SU-DHL-6 (cell line): Measurements from ENCODE around the gene PSTPIP1.

Experiments
- H2AFZ ChIP-seq: fragments of 200-600 bp; sonication (generic); 2 replicates; pipeline ENCODE4 v1.6.1; 2014; ENCODE audit warnings: low read depth, mild to moderate bottlenecking, moderate library complexity, mixed read lengths, antibody characterized with exemption, low read length; ENCODE audit not compliant: severe bottlenecking
- H3F3A ChIP-seq: fragments of 200-600 bp; shearing (Covaris generic); 2 replicates; pipeline ENCODE4 v1.6.0; 2016; ENCODE audit warnings: antibody characterized with exemption, mild to moderate bottlenecking; ENCODE audit not compliant: insufficient read depth
- H3K27ac ChIP-seq: fragments of 200-600 bp; sonication (generic); 2 replicates; pipeline ENCODE4 v1.5.1; 2016; ENCODE audit warnings: low read depth, mild to moderate bottlenecking, low read length, moderate library complexity, mixed read lengths
- H3K27me3 ChIP-seq: fragments of 200-600 bp; sonication (generic), shearing (Covaris generic); 2 replicates; pipeline ENCODE4 v1.6.0; 2014; ENCODE audit warnings: mild to moderate bottlenecking, low read length
- H3K36me3 ChIP-seq: fragments of 200-600 bp; sonication (generic); 2 replicates; pipeline ENCODE4 v1.6.1; 2014; ENCODE audit warnings: mild to moderate bottlenecking, low read length, mixed read lengths
- H3K4me2 ChIP-seq: fragments of 300-600, 200-600 bp; shearing (Covaris generic), sonication (generic); 2 replicates; pipeline ENCODE4 v1.6.0; 2014; ENCODE audit warnings: low read length, low read depth, mild to moderate bottlenecking; ENCODE audit not compliant: poor library complexity, severe bottlenecking
- H3K4me3 ChIP-seq: fragments of 200-600 bp; sonication (generic); 2 replicates; pipeline ENCODE4 v1.5.1; 2014; ENCODE audit warnings: antibody characterized with exemption, low read length, mild to moderate bottlenecking, mixed read lengths; ENCODE audit not compliant: insufficient read depth, poor library complexity, severe bottlenecking
- H3K79me2 ChIP-seq: fragments of 200-600 bp; sonication (generic); 2 replicates; pipeline ENCODE4 v1.6.1; 2014; ENCODE audit warnings: mild to moderate bottlenecking, low read length, moderate library complexity; ENCODE audit not compliant: insufficient read depth
- H3K9ac ChIP-seq: fragments of 200-600 bp; sonication (generic); 2 replicates; pipeline ENCODE4 v1.7.0; 2014; ENCODE audit warnings: mild to moderate bottlenecking, low read length
- H3K9me2 ChIP-seq: fragments of 200-600 bp; sonication (generic); replicated peaks from 2 replicates; pipeline ENCODE4 v1.6.1; 2014; ENCODE audit warnings: low read length; ENCODE audit not compliant: insufficient read depth
- H3K9me3 ChIP-seq: fragments of 200-600 bp; sonication (generic); 2 replicates; pipeline ENCODE4 v1.6.1; 2014; ENCODE audit warnings: low read length, mixed read lengths; ENCODE audit not compliant: insufficient read depth
- H4K20me1 ChIP-seq: fragments of 200-600 bp; sonication (generic); 2 replicates; pipeline ENCODE4 v1.6.1; 2014; ENCODE audit warnings: low read depth, mild to moderate bottlenecking, antibody characterized with exemption, low read length, moderate library complexity, mixed read lengths
- EZH2phosphoT487 ChIP-seq: fragments of 200-600 bp; sonication (generic), shearing (Covaris generic); conservative IDR thresholded peaks from 2 replicates; pipeline ENCODE4 v1.6.1; 2018; ENCODE audit warnings: mild to moderate bottlenecking, antibody characterized with exemption, low read length, moderate library complexity, mixed read lengths
- TF ChIP-seq, protein P1 (sequence below): fragments of 200-600 bp; sonication (generic); IDR thresholded peaks from one replicate; pipeline ENCODE4 v1.5.1; 2017; ENCODE audit warnings: antibody characterized with exemption, mild to moderate bottlenecking, low read length, moderate library complexity; ENCODE audit not compliant: insufficient read depth, poor library complexity, severe bottlenecking

The PSTPIP1 gene

DNA sequence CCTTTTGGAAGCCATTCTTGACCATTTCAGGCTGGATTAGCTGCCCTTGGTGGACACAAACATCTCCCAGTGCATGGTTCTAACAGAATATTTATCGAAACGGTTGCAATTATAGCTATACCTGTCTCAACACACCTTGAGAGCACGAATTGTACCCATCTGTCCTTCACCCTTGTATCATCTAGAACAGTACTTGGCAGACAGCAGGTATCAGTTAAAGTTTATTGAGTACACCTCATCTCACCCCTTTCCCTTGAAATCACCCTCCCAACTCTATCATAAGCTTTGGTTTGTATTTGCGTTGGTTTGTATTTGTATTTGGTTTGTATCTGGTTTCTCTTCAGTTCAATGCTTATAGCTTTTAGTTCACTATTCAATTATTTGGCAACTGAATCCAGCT lies 63.5 kb downstream of the PSTPIP1 start:
- Histone ChIP-seq H3K4me3 (no peak overlapping the region), H3K9me2 (no peaks in the 10 kb centered on the region), H3K36me3 (no peaks in the 10 kb centered on the region), H3K9ac (no peak overlapping the region), H3K4me2 (no peak overlapping the region), H3K79me2 (no peaks in the 10 kb centered on the region), H4K20me1 (0 out of 2 replicates have a peak, but pooled peaks cover under 1% of the 10 kb centered on the region), H2AFZ (no peak overlapping the region), H3K27ac (no peak overlapping the region), H3K9me3 (no peaks in the 10 kb centered on the region), H3K27me3 (no peaks in the 10 kb centered on the region), H3F3A (no peaks in the 10 kb centered on the region)
- no peak for TF ChIP-seq EZH2phosphoT487
- TF ChIP-seq, protein P1, sequence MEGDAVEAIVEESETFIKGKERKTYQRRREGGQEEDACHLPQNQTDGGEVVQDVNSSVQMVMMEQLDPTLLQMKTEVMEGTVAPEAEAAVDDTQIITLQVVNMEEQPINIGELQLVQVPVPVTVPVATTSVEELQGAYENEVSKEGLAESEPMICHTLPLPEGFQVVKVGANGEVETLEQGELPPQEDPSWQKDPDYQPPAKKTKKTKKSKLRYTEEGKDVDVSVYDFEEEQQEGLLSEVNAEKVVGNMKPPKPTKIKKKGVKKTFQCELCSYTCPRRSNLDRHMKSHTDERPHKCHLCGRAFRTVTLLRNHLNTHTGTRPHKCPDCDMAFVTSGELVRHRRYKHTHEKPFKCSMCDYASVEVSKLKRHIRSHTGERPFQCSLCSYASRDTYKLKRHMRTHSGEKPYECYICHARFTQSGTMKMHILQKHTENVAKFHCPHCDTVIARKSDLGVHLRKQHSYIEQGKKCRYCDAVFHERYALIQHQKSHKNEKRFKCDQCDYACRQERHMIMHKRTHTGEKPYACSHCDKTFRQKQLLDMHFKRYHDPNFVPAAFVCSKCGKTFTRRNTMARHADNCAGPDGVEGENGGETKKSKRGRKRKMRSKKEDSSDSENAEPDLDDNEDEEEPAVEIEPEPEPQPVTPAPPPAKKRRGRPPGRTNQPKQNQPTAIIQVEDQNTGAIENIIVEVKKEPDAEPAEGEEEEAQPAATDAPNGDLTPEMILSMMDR = no peak

DNA sequence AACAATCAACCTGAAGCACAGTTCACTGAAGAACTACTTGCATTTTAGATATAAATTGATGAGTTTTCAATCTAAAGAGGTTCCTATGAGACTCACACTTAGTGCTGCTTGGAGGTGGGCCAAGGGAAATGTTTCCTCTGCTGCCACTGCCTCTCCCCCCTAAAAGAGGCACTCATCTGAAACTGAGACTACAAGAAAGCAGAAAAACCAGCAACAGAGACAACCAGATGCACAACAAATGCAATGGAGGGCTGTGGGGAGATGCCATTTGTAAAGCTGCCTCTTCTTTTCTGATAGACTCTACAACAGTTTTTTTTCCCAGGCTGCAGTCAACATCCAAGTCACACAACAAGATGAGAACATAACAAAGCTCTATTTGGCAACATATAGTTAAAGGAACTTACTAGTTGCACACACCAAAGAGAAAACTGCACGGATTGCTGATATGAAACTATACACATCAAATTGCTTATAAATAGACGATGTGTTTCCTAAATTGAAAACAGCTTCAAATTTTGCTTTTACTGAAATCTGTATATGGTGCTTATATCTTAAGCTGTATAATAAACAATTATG lies 64.9 kb downstream of the PSTPIP1 start:
- Histone ChIP-seq H3K27ac (no peak overlapping the region), H3K4me2 (no peak overlapping the region), H3K9me3 (no peaks in the 10 kb centered on the region), H3F3A (no peaks in the 10 kb centered on the region), H3K9ac (no peak overlapping the region), H3K36me3 (no peaks in the 10 kb centered on the region), H3K27me3 (no peaks in the 10 kb centered on the region), H2AFZ (no peak overlapping the region), H4K20me1 (0 out of 2 replicates have a peak, but pooled peaks cover 3% of the 10 kb centered on the region), H3K79me2 (no peaks in the 10 kb centered on the region), H3K4me3 (no peak overlapping the region), H3K9me2 (no peaks in the 10 kb centered on the region)
- TF ChIP-seq EZH2phosphoT487 = no peak
- TF ChIP-seq, protein P1 = no peak

GRCh38 chr15:77060546-77060945 lies 65.6 kb downstream of the PSTPIP1 start:
- H3K27ac ChIP-seq = no peak overlapping the region
- no peaks in the 10 kb centered on the region for H3F3A ChIP-seq
- no peaks in the 10 kb centered on the region for H3K9me2 ChIP-seq
- TF ChIP-seq, protein P1 = no peak
- TF ChIP-seq EZH2phosphoT487 = no peak
- H3K4me2 ChIP-seq = no peak overlapping the region
- H2AFZ ChIP-seq = no peak overlapping the region
- H3K79me2 ChIP-seq = no peaks in the 10 kb centered on the region
- no peak overlapping the region for H3K9ac ChIP-seq
- no peaks in the 10 kb centered on the region for H3K27me3 ChIP-seq
- 0 out of 2 replicates have a peak, but pooled peaks cover 3% of the 10 kb centered on the region for H4K20me1 ChIP-seq
- H3K4me3 ChIP-seq = no peak overlapping the region
- H3K36me3 ChIP-seq = no peaks in the 10 kb centered on the region
- no peaks in the 10 kb centered on the region for H3K9me3 ChIP-seq
